ENCODE measurements around the gene EHF. TPM values are rescaled to one million over a fixed set of nuclear protein-coding genes. Genes with fewer than 3 reads are reported as not detected.

Gene EHF
- total and polyA plus RNA-seq, 2 of the 8 experiments (the other 6 are each of a cell fraction or from before 2014, with no cell fraction given): not detected

DNA sequence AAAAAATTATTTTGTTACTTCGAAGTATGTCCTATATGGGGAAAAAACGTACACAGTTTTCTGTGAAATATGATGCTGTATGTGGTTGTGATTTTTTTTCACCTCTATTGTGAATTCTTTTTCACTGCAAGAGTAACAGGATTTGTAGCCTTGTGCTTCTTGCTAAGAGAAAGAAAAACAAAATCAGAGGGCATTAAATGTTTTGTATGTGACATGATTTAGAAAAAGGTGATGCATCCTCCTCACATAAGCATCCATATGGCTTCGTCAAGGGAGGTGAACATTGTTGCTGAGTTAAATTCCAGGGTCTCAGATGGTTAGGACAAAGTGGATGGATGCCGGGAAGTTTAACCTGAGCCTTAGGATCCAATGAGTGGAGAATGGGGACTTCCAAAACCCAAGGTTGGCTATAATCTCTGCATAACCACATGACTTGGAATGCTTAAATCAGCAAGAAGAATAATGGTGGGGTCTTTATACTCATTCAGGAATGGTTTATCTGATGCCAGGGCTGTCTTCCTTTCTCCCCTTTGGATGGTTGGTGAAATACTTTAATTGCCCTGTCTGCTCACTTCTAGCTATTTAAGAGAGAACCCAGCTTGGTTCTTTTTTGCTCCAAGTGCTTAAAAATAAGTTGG lies 38.3 kb downstream of the EHF start:
- 92% methylated on average over 4 of the region's 4 CpGs; no CpG with 5 or more reads in 1 of the 2 experiments for WGBS, 2 experiments (ENCODE audit: extremely low coverage in 1 of 2, insufficient coverage in 1 of 2, insufficient read length in 1 of 2, insufficient replicate concordance in 2 of 2, low coverage in 1 of 2, low lambda C conversion rate in 2 of 2, missing lambda C conversion rate in 1 of 2)
- Histone ChIP-seq H3K56ac (replicated peaks; ENCODE audit: insufficient read length, low read depth, low read length) (no peak overlapping the region), H3K23me2 (ENCODE audit: low read depth, low read length) (peaks cover 2% of the 10 kb centered on the region; the same call in 1 of the 2 replicates), H3K4ac (replicated peaks; ENCODE audit: insufficient read length, low read depth, low read length) (no peak overlapping the region), H3K79me1 (ENCODE audit: low read depth, low read length) (no peaks in the 10 kb centered on the region), H2BK15ac (ENCODE audit: low read length) (no peak overlapping the region), H3K14ac (ENCODE audit: insufficient read length) (no peak overlapping the region), H3K4me3 (ENCODE audit: extremely low read depth in 1 of 4, insufficient read depth in 2 of 4, low read depth in 3 of 4, low read length in 4 of 4) (no peak overlapping the region), H3K9ac (replicated peaks in 1 of 4; ENCODE audit: extremely low read depth in 1 of 4, low read depth in 3 of 4, low read length in 3 of 4) (no peak overlapping the region), H3K27me3 (replicated peaks in 1 of 4; ENCODE audit: control insufficient read depth in 3 of 4, extremely low read depth in 1 of 4, insufficient read depth in 3 of 4, low read length in 3 of 4) (no peaks in the 10 kb centered on the region; a peak in 1 of 7 replicates), H2AK5ac (ENCODE audit: low read depth, low read length) (no peak overlapping the region), H2BK12ac (ENCODE audit: low read depth, low read length) (no peak overlapping the region), H2BK120ac (replicated peaks; ENCODE audit: low read depth, low read length) (no peak overlapping the region), H3K18ac (ENCODE audit: extremely low read depth, low read length) (no peak overlapping the region), H2BK5ac (ENCODE audit: low read depth, low read length) (no peak overlapping the region), H4K20me1 (replicated peaks in 1 of 2; ENCODE audit: control insufficient read depth in 1 of 2, insufficient read depth in 2 of 2, low read length in 2 of 2) (no peaks in the 10 kb centered on the region), H4K5ac (ENCODE audit: insufficient read length, low read depth, low read length) (no peak overlapping the region), H3K4me1 (replicated peaks in 1 of 4; ENCODE audit: control insufficient read depth in 3 of 4, insufficient read depth in 4 of 4, low read length in 3 of 4) (peaks cover 0 to 10% (median 8%) of the 10 kb centered on the region in 4 experiments; a peak in 5 of 7 replicates), H3K79me2 (ENCODE audit: control insufficient read depth in 1 of 2, insufficient read depth in 2 of 2, low read length in 2 of 2) (no peaks in the 10 kb centered on the region), H4K91ac (replicated peaks; ENCODE audit: insufficient read length, low read length) (no peak overlapping the region), H3K4me2 (ENCODE audit: insufficient read depth in 1 of 2, low read depth in 2 of 2, low read length in 2 of 2) (no peak overlapping the region), H3K23ac (ENCODE audit: insufficient read length) (no peak overlapping the region), H2AFZ (ENCODE audit: low read length) (no peak overlapping the region), H3K36me3 (ENCODE audit: control insufficient read depth in 2 of 4, insufficient read depth in 4 of 4, low read length in 3 of 4) (no peaks in the 10 kb centered on the region), H2BK20ac (ENCODE audit: low read length) (no peak overlapping the region), H4K8ac (ENCODE audit: extremely low read depth, insufficient read depth, low read length) (no peak overlapping the region), H3K27ac (ENCODE audit: low read depth, low read length) (no peak overlapping the region), H3K9me3 (ENCODE audit: insufficient read depth in 2 of 2, low read depth in 1 of 2, low read length in 1 of 2) (no peaks in the 10 kb centered on the region)
- POLR2A ChIA-PET (ENCODE audit: partially characterized antibody): no interaction called here
- no peak for FAIRE-seq
- DNase-seq (ENCODE audit: low read depth in 1 of 2, low spot score in 2 of 2): no peak
- CTCF ChIA-PET (ENCODE audit: partially characterized antibody): interaction anchor here (1.5 kb wide), 1 partner anchor 14 kb away, joined by 3 read pairs; no protein-coding TSS in a partner anchor
- TF ChIP-seq POLR2AphosphoS5 (IDR thresholded peaks at IDR 0.05; ENCODE audit: low read depth, low read length) (no peak), ZNF274 (IDR thresholded peaks at IDR 0.05; ENCODE audit: borderline replicate concordance, extremely low read depth, low read length) (no peak), TEAD4 (IDR thresholded peaks at IDR 0.05; ENCODE audit: low read depth, low read length) (no peak)
- TF ChIP-seq, protein P1, sequence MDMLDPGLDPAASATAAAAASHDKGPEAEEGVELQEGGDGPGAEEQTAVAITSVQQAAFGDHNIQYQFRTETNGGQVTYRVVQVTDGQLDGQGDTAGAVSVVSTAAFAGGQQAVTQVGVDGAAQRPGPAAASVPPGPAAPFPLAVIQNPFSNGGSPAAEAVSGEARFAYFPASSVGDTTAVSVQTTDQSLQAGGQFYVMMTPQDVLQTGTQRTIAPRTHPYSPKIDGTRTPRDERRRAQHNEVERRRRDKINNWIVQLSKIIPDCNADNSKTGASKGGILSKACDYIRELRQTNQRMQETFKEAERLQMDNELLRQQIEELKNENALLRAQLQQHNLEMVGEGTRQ (IDR thresholded peaks at IDR 0.05; ENCODE audit: low read length): no peak
